Psoas muscle (tissue), 8 donors: Measurements from ENCODE around the gene UPK1B. TPM values are rescaled to one million over a fixed set of nuclear protein-coding genes. Genes with fewer than 3 reads are reported as not detected.

ENCODE experiments used
- ATAC-seq, 4 donors: fragments of 200-7000 bp; cut with Tn5 transposase; one replicate each; pipeline ENCODE4 v1.9.1; 2020; ENCODE audit warnings: moderate library complexity in 3 of 4, mild to moderate bottlenecking in 2 of 4
- DNase-seq, 2 donors: peaks; one replicate each; pipeline ENCODE4 v3.0.0-alpha.2; 2020
- H3K27ac ChIP-seq: fragments of 200-600 bp; one replicate; pipeline ENCODE4 v1.8.0; 2022
- H3K27me3 ChIP-seq, 3 donors: fragments of 200-600 bp in 1 of 3; one replicate each; pipeline versions ENCODE4 v1.6.1 to v1.8.0; 2013 to 2022; ENCODE audit warnings: low read length in 2 of 3, mild to moderate bottlenecking in 2 of 3, moderate library complexity in 1 of 3; ENCODE audit not compliant: insufficient read depth in 3 of 3
- H3K36me3 ChIP-seq, 2 donors: fragments of 200-600 bp in 1 of 2; one replicate each; pipeline versions ENCODE4 v1.6.1 to v1.8.0; 2013 to 2022; ENCODE audit warnings: low read depth in 1 of 2, mild to moderate bottlenecking in 1 of 2, moderate library complexity in 1 of 2; ENCODE audit not compliant: insufficient read depth in 1 of 2
- H3K4me1 ChIP-seq: fragments of 200-600 bp; one replicate; pipeline ENCODE4 v1.8.0; 2022
- H3K4me3 ChIP-seq: fragments of 200-600 bp; one replicate; pipeline ENCODE4 v1.8.0; 2022; ENCODE audit warnings: mild to moderate bottlenecking
- H3K9me3 ChIP-seq: fragments of 200-600 bp; one replicate; pipeline ENCODE4 v1.8.0; 2022
- CTCF ChIP-seq: fragments of 200-600 bp; IDR thresholded peaks from one replicate; pipeline ENCODE4 v1.8.0; 2022; ENCODE audit warnings: antibody characterized with exemption
- whole genome bisulfite sequencing, 3 donors: extraction: QIAGEN DNeasy Blood & Tissue Kit; methylation state at CpG; one replicate each; pipeline versions ENCODE4 v1.1.6 to v1.1.7; 2013; 5-methylcytosine and 5-hydroxymethylcytosine counted together
- intact Hi-C, 2 donors: fragments of 100-400 bp; cut with DNase I; formaldehyde crosslinking; loops; one replicate each; pipeline versions ENCODE4 v1.11.0 to v1.14.2; 2022
- polyA plus RNA-seq, 3 donors: library from polyadenylated mRNA; stranded (reverse); fragments of 200-250 nt; gene quantifications; one replicate each; pipeline ENCODE4 v1.2.3, GENCODE V29; 2013
- total RNA-seq, 4 donors: library from RNA; stranded (reverse); fragmentation: NEBNext Ultra II Directional in 2 of 4; extraction: Animal tissue kit (Norgen Biotek cat#: 25700) in 2 of 4; gene quantifications; one replicate each; pipeline versions ENCODE4 v1.2.1 to v1.2.4, GENCODE V29; 2021 to 2023
- donor health status: healthy with polysubstance abuse.
- donor health status: DM: no; HTN: no; CAD: no; lungs with moderate emphysema.
- donor health status: Bipolar disorder and iron deficiency.
- donor health status: healthy.
- donor health status: DM: yes; HTN: yes; CAD: no.
- donor health status: DM: no; HTN: no; CAD: no.
- donor health status: DM: no; HTN: no; CAD: no.
- donor health status: DM: yes; HTN: yes; CAD: no.

Gene UPK1B
- total and polyA plus RNA-seq, 7 donors: 0.03 to 0.06 (median 0.05) TPM; not detected in 4

- Histone ChIP-seq H3K27me3 (no peaks in the 10 kb centered on the region), H3K27ac (no peak overlapping the region), H3K4me3 (no peak overlapping the region), H3K36me3 (peaks cover 3 to 11% of the 10 kb centered on the region in 2 donors), H3K4me1 (no peaks in the 10 kb centered on the region), H3K9me3 (no peaks in the 10 kb centered on the region)
- TF ChIP-seq CTCF: no peak
- DNase-seq (no peak), ATAC-seq (no peak)
- intact Hi-C loops: no loop called here
- WGBS, 3 donors: 67 to 79% (median 78%) methylated on average over 4 of the region's 4 CpGs
Measured at GRCh38 chr3:119206611-119207511, 33.5 kb downstream of the UPK1B start.

- no peaks in the 10 kb centered on the region for H3K4me1 ChIP-seq
- H3K27me3 ChIP-seq: no peaks in the 10 kb centered on the region
- no peak for TF ChIP-seq CTCF
- H3K27ac ChIP-seq: no peak overlapping the region
- intact Hi-C loops: no loop called here
- H3K36me3 ChIP-seq: peaks cover 5 to 17% of the 10 kb centered on the region in 2 donors
- DNase-seq (no peak), ATAC-seq (no peak)
- no peaks in the 10 kb centered on the region for H3K9me3 ChIP-seq
- no peak overlapping the region for H3K4me3 ChIP-seq
- 81 to 90% (median 84%) methylated on average over 3 of the region's 3 CpGs for WGBS, 3 donors
Measured at GRCh38 chr3:119207512-119207875, 34.1 kb downstream of the UPK1B start.

- DNase-seq: no peak
- intact Hi-C loops: no loop called here
- ATAC-seq: no peak
- no peaks in the 10 kb centered on the region for H3K4me1 ChIP-seq
- no peak for TF ChIP-seq CTCF
- no peak overlapping the region for H3K27ac ChIP-seq
- no peaks in the 10 kb centered on the region for H3K27me3 ChIP-seq
- H3K36me3 ChIP-seq: peaks cover 11 to 51% of the 10 kb centered on the region in 2 donors
- 60 to 63% (median 63%) methylated on average over 4 of the region's 4 CpGs for WGBS, 3 donors
- no peaks in the 10 kb centered on the region for H3K9me3 ChIP-seq
- H3K4me3 ChIP-seq: no peak overlapping the region
Measured at GRCh38 chr3:119211193-119211592, 37.8 kb downstream of the UPK1B start.

GRCh38 chr3:119211803-119212202, 38.4 kb downstream of the UPK1B start:
- H3K4me1 ChIP-seq: no peaks in the 10 kb centered on the region
- intact Hi-C loops: no loop called here
- 88 to 92% (median 92%) methylated on average over 6 of the region's 6 CpGs for WGBS, 3 donors
- DNase-seq (no peak), ATAC-seq (no peak)
- no peaks in the 10 kb centered on the region for H3K9me3 ChIP-seq
- H3K36me3 ChIP-seq: peaks cover 11 to 57% of the 10 kb centered on the region in 2 donors
- H3K27ac ChIP-seq: no peak overlapping the region
- H3K27me3 ChIP-seq: no peaks in the 10 kb centered on the region
- TF ChIP-seq CTCF: no peak
- no peak overlapping the region for H3K4me3 ChIP-seq
